Measurements from ENCODE around the gene NKAIN2. TPM values are rescaled to one million over a fixed set of nuclear protein-coding genes. Genes with fewer than 3 reads are reported as not detected.

The NKAIN2 gene
- total and polyA plus RNA-seq, 2 donors (not counting 3 experiments of a cell fraction or from before 2014, with no cell fraction given): 0.03 TPM; not detected in 1

GRCh38 chr6:124683507-124683906 is 879.8 kb downstream of the NKAIN2 start:
- H3K4me3 ChIP-seq (replicated peaks in 1 of 3; ENCODE audit: insufficient read depth in 1 of 3, low read depth in 1 of 3, low read length in 3 of 3): no peak overlapping the region
- H3K36me3 ChIP-seq (ENCODE audit: control insufficient read depth in 2 of 2, extremely low read depth in 1 of 2, insufficient read depth in 2 of 2, low read length in 2 of 2): no peaks in the 10 kb centered on the region
- ChIA-PET CTCF (no interaction called here), POLR2A (no interaction called here)
- FAIRE-seq (no peak), DNase-seq (ENCODE audit: low read depth, low spot score) (no peak)
- no peak overlapping the region for H3K9ac ChIP-seq (replicated peaks; ENCODE audit: extremely low read depth, insufficient read depth, low read length)
- intact Hi-C loops (cut with micrococcal nuclease): no loop called here
- no peaks in the 10 kb centered on the region for H4K20me1 ChIP-seq (replicated peaks; ENCODE audit: control insufficient read depth, extremely low read depth, insufficient read depth, low read length)
- H3K27ac ChIP-seq (ENCODE audit: insufficient read depth, low read depth, low read length): no peak overlapping the region
- no TSS peak for BruUV-seq (replicated peaks)
- TF ChIP-seq MYC (IDR thresholded peaks at IDR 0.05; ENCODE audit: low read depth, low read length) (no peak), EZH2 (IDR thresholded peaks at IDR 0.05; ENCODE audit: borderline replicate concordance, low read depth, low read length, severe bottlenecking) (no peak), FOS (IDR thresholded peaks at IDR 0.05; ENCODE audit: borderline replicate concordance, insufficient read depth, low read length) (no peak), CTCF (IDR thresholded peaks at IDR 0.05; ENCODE audit: extremely low read depth in 1 of 2, insufficient read depth in 1 of 2, low read depth in 1 of 2, low read length in 2 of 2) (no peak), POLR2AphosphoS5 (IDR thresholded peaks at IDR 0.05; ENCODE audit: insufficient read depth, low read depth, low read length) (no peak), POLR2A (IDR thresholded peaks at IDR 0.05; ENCODE audit: low read depth, low read length) (no peak), GATA2 (IDR thresholded peaks at IDR 0.05; ENCODE audit: insufficient read depth, insufficient read length, low read depth, low read length) (no peak), MAX (IDR thresholded peaks at IDR 0.05; ENCODE audit: insufficient read depth, insufficient read length) (no peak), JUN (IDR thresholded peaks at IDR 0.05; ENCODE audit: borderline replicate concordance, insufficient read depth, insufficient read length, low read depth) (no peak)
- H3K9me3 ChIP-seq (replicated peaks; ENCODE audit: control insufficient read depth, insufficient read depth, low read length): no peaks in the 10 kb centered on the region
- no peak overlapping the region for H2AFZ ChIP-seq (ENCODE audit: low read depth, low read length)
- dilution Hi-C loops (cut with MboI; ENCODE audit: extremely low pct_ligation_motif_present, low sequenced_read_pairs): no loop called here
- H3K79me2 ChIP-seq (ENCODE audit: control insufficient read depth, insufficient read depth, low read length): no peaks in the 10 kb centered on the region
- H3K4me1 ChIP-seq (ENCODE audit: control insufficient read depth, extremely low read depth, insufficient read depth, low read length): no peaks in the 10 kb centered on the region
- no peaks in the 10 kb centered on the region for H3K9me1 ChIP-seq (replicated peaks; ENCODE audit: control insufficient read depth, extremely low read depth, insufficient read depth, low read length)
- no peak overlapping the region for H3K4me2 ChIP-seq (ENCODE audit: insufficient read depth, low read length)
- no peaks in the 10 kb centered on the region for H3K27me3 ChIP-seq (ENCODE audit: control insufficient read depth in 2 of 2, insufficient read depth in 2 of 2, low read length in 2 of 2)
